Amygdala (tissue), 56 donors: ENCODE data around the gene DEK.
"Not testable (repeated sequence)": the region's sequence is repeated elsewhere in the genome, so short reads cannot be mapped to it uniquely, and the experiment has no call there.

Experiments used
- DNase-seq, 56 donors: peaks; one replicate each; lab custom pipeline; 2025; lab: John Stamatoyannopoulos, UW

Gene DEK

GRCh38 chr6:18242062-18242851 lies 22.1 kb downstream of the DEK start:
- no peak for DNase-seq

GRCh38 chr6:18241208-18242038 lies 22.9 kb downstream of the DEK start:
- DNase-seq: no peak

- DNase-seq: no peak
Measured at GRCh38 chr6:18240230-18240629, 24.1 kb downstream of the DEK start.

- DNase-seq: no peak
Measured at GRCh38 chr6:18237167-18237566, 27.2 kb downstream of the DEK start.

GRCh38 chr6:18235524-18235923 lies 28.8 kb downstream of the DEK start:
- DNase-seq: no peak

GRCh38 chr6:18234564-18234963 lies 29.8 kb downstream of the DEK start:
- DNase-seq: no peak

GRCh38 chr6:18233770-18234169 lies 30.6 kb downstream of the DEK start:
- not testable (repeated sequence) for DNase-seq

GRCh38 chr6:18231856-18232255 lies 32.5 kb downstream of the DEK start:
- DNase-seq: not testable (repeated sequence)

- not testable (repeated sequence) for DNase-seq
Measured at GRCh38 chr6:18228590-18228989, 35.7 kb downstream of the DEK start.

- not testable (repeated sequence) for DNase-seq
Measured at GRCh38 chr6:18227166-18227565, 37.2 kb downstream of the DEK start.

GRCh38 chr6:18226451-18227105 lies 37.8 kb downstream of the DEK start:
- DNase-seq: not testable (repeated sequence)

GRCh38 chr6:18221288-18221615 lies 43.1 kb downstream of the DEK start:
- no peak for DNase-seq

- DNase-seq: no peak
Measured at GRCh38 chr6:18219591-18219990, 44.7 kb downstream of the DEK start.

GRCh38 chr6:18218233-18218632 lies 46.1 kb downstream of the DEK start:
- no peak for DNase-seq

- DNase-seq: no peak
Measured at GRCh38 chr6:18216411-18216810, 47.9 kb downstream of the DEK start.

GRCh38 chr6:18215436-18215835 lies 48.9 kb downstream of the DEK start:
- DNase-seq: no peak

GRCh38 chr6:18214003-18214402 lies 50.3 kb downstream of the DEK start:
- no peak for DNase-seq

GRCh38 chr6:18213439-18213838 lies 50.9 kb downstream of the DEK start:
- DNase-seq: no peak

GRCh38 chr6:18212231-18212630 lies 52.1 kb downstream of the DEK start:
- no peak for DNase-seq

GRCh38 chr6:18211338-18211737 lies 53.0 kb downstream of the DEK start:
- DNase-seq: no peak

- DNase-seq: no peak
Measured at GRCh38 chr6:18210707-18211106, 53.6 kb downstream of the DEK start.
